ENCODE measurements around the gene KLF12.

Gene KLF12
- 120 to 210 (median 176) reads per million in 4 experiments for total RNA-seq

DNA sequence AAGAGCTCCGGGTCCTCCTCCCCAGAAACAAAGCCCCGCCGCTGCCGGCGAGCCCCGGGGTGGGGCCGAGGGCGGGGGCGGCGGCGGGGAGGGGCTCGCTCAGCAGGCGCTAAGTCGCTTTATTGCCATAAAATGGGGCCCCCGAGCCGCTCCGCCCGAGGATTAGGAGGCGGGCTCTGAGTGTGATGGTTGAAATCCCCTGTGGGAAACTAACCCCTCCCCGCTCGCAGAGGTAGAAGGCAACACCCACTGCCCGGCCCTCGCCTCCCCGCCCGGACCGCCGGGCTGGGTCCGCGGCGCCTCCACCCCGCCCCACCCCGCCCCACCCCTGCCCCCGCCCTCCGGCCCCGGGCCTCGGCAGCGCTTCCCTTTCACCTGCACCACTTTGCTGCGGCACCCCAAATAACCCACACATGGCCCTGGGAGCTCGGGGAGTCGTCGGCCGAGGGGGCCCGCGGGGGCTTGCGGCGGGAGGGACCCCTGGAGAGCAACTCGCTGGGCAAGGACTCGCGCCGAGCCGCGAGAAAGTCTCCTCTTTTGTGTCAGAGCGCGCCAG lies at the start of gene KLF12:
Gene KLF12 (minus strand): TSS at position 184 of the 556 bp plus-strand sequence.
- DNase-seq, result peak; percentile 86

DNA sequence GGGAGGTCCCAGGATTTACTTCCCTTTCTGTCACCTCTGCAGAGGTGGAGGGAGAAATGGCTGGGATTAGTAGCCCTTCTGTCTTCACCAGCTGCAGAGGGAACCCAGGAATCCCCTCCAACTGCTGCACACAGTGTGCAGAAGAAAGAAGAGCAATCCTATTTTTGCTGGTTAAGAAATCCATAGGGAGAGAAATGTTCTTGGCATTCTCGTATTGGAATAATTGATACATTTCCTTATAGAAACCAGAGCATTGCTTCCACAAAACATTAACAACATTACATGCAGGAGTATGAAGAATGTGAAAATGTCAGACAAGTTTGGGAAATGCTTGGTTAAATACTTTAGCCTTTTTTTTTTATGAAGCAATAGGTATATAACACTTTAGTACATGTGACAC lies 48.3 kb upstream of the KLF12 start:
- DNase-seq, result no peak

DNA sequence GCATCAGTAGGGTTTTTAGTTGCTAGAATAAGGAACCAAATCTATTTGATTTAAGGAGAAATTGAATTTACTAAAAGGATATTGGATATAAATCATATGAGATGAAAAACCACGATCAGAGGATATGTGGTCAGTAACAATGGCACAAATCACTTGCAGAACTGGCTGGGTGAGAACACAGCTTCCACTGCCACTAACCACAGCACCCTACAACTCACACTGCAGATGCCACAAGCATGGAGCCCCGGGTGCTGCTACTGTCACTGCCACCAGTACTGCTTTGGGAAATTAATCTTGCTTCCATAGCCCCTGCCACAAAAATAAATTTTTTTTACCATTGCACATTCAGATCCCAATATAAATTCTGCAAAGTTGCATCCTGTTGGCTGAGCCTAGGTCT lies 40.6 kb upstream of the KLF12 start:
- no peak for DNase-seq

DNA sequence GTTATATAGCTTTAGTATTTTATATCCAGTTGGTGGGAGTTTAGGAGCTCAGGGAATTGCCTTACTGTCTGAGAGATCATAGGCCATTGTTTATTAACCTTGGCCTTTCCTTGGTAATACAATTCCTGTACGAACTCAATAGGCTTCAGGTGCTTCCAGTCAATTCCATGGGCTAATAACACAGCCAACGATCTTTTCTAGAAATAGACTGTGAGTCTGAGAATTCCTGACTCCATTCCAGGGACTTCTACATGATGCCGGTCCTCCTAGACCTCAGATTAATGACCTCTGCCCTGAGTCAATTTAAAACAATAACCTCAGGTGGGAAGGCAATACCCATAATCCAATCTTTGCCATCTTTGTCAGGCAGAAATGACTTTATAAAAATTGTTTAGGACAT lies 39.6 kb upstream of the KLF12 start:
- DNase-seq, result no peak

DNA sequence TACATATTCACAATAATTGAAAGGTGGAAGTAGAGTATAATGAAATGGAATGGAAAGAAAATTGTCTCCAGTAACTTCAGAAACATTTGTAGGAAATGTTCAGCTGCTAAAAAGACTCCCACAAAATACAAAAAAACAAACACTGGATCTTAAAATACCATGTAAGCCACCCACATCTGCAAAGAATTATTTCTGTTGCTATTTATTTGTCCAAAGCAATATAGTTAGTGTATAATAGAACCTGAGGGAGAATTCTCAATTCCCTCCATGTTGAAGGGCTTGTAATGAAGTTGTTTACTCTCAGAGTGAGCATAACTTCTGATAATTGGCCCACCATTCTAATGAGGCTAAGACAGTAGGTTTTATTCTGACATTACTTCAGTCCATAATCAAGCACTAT lies 37.4 kb upstream of the KLF12 start:
- no peak for DNase-seq

DNA sequence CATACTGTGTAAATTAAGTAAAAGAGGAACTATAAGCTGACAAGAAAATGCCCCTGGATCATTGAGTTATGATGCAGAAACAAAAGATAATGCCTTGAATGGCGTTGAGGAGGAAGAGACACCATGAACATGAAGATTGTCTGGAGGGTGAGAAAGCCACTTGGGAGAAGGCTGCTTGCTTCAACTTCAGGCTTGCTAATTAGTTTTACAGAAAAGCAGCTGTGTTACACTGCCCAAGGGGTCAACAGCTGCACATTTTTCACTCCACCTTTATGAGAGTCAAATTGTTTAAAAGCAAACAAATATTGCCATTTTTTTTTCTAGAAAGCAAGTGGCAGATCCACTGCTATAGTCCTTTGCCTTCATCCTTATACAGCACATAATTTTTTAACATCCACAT lies 35.5 kb upstream of the KLF12 start:
- DNase-seq, result no peak

DNA sequence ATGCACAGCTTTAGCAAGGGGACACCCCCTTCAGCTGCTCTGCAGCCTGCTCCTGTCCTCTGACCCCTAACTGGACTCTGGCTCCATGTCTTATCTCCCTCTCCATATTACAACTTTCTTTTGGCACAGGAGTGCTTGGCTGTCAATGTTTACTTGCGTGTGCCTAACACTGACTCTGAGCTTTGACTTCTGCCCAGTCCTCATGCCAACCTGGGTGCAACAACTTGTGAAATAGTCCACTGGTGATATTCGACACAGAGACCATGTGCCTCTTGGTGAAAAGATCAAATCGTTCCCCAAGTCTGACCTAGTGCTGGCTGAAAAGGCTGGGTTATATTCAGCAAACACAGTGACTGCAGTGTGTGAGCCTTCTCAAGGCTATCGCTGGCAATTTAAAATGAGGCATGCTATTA lies 34.1 kb upstream of the KLF12 start:
- no peak for DNase-seq

DNA sequence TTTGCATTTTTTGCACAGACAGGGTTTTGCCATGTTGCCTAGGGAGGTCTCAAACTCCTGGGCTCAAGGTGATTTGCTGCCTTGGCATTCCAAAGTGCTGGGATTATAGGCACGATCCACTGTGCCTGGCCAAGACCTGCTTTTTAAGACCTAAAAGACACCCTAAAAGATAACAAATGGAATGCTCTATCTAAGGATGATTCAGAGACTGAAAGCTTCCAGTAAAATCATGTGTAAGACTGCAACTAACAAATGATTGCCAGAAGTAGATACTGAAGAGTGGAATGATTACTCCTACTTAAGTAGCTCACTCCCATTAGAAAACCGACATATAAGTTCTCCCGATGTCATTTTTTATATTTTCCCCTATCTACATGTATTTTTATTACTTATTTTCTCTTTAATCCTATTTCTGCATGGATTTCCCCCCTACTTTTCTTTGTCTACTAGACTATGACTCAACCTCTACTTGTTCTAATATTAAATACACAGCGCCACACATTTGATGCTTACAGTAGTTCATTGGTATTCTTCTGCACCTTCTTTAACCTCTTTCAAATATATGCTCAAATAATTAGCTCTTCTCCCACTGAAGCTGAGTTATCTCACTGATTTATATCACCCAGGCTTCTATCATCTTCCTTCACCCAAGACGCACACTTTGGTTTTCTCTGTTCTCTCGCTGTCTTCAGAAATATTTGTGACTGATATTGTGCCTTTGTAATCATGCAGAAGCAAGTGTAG lies 32.2 kb upstream of the KLF12 start:
- no peak for DNase-seq

DNA sequence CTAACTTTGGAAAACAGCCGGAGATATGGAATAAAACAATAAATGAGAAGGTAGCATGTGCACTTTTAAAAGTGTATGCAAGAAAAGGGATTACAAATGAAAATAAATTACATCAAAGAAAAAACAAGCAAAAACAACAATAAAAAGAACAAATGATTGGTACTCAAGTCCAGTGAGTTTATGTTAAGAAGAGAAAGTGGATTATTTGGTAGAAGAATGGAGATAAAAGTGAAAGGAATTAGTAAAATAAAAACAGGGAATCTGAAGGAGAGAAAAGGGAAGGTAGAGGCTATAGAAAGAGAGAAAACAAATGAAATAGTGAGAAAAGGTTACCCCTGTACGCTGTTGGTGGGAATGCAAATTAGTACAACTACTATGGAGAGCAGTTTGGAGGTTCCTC lies 28.6 kb upstream of the KLF12 start:
- DNase-seq, result no peak

DNA sequence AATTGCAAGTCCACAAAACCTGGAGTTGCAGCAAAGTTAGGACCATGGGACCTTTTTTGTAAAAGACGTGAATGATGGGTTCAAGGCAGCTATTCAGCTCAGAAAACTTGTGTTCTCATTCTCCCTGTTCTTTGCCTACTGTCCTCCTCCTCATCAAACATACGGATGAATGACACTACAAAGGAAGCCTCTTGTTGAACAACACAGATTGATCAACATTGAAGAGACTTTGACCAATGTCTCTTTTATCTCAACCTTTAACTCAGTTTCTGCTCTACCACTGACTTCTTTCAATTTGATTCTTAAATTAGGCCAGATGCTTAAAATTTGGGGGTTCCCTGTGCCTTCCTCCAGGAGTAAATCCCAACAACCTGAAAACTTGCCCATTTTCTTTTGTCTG lies 27.9 kb upstream of the KLF12 start:
- DNase-seq, result no peak

DNA sequence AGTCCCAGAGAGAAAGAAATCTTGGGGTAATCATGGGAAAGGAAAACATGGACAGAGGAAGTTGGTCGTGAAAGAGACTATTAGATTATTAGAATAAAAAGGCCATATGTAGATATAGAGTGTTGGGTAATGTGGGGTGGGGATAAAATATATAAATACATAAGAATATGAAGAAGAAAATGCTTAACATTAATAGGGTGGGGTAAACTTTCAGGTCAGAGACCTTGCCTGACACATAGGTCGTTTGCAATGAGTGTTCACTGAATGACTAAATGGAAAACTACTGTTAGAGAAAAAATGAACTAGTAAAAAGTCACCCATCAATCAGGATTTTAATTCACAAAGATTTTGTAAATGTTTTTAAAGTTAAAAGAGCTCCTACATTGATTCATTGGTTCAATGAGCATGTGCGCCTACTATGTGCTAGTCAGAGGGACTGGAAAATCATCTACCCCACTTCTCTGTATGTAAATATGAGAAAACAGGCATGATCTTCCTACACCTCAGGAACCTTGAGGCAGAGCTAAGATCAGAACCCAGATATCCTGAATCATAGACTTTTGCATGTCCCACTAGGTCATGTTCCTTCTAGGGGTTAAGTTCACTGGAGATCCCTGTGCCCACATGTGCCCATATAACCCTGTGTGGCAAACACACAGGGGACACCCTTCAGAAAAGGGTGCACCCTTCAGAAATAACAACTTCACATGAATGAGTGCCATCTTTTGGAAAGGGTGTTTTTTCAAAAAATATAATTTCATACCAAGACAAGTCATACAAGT lies 24.6 kb upstream of the KLF12 start:
- DNase-seq, result no peak

DNA sequence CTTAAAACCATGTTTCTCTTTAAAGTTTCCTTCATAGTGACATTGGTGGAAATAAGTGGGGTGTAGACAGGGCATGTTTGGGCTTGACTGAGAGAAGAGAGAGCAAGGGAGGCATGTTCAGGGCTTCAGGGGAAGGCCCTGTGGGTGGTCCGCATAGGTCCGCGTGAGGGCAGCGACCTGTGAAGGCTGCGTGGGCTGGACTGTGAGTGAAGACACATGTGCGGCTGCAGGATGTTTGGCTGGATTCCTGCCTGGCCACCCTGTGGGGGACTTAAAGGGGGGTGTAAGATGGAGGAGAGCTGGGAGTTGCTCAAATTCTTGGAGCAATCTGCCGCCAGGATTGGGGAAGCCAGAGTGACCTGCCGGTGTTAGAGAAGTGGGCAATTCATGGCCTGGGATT lies 23.8 kb upstream of the KLF12 start:
- DNase-seq, result no peak

DNA sequence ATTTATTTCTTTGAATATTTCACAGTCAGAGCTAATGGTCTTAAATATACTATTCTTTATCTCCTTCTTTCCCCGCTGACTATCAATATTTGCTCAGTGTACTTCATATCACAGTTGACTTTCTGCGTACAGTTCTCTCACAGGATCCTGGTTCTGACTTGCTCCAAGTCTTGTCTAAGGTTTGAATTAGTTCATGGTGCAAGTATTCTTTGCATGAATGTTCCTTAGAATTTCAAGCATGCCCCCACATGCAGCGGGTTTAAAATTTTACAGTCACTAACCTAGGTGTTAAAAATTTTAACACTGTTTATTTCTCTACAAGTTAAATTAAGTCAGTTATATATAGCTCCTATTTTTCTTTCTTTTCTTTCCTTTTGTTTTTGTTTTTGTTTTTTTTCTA lies 20.8 kb upstream of the KLF12 start:
- no peak for DNase-seq

DNA sequence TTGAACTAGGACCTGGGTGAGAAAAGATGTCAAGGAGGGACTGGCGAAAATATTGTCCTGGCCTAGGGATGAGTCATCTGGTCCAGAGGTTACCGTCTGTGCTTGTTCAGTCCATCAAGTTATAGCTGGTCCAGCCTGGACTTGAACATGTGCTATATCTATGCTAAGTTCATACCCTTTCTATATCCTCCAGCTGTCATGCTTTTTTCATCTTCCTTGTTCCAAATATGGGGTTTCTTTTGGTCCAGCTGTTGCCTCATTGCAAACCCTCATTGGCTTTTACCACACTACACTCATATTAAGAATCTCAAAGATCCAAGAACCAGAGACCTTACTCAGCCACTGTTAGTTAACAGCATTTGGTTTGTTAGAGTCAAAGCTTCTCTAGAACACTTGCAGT lies 19.1 kb upstream of the KLF12 start:
- DNase-seq, result no peak

DNA sequence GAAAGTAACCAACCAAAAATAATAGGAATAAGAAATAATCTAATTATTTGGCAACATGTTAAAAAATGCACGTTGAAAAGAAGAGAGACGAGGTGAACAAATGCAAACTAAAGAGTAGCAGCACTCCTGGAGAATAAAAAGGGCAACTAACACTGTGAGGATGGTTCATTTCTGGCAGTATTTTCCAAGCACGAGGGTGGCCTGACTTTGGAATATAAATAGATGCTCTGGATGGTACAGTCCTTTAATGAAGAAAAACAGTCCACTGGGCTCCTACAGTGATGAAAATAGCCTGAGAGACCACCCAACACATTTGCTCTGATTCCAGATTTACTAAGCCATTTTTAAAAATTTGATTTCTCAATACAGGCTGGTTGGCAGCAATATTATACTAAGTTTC lies 17.7 kb upstream of the KLF12 start:
- no peak for DNase-seq

DNA sequence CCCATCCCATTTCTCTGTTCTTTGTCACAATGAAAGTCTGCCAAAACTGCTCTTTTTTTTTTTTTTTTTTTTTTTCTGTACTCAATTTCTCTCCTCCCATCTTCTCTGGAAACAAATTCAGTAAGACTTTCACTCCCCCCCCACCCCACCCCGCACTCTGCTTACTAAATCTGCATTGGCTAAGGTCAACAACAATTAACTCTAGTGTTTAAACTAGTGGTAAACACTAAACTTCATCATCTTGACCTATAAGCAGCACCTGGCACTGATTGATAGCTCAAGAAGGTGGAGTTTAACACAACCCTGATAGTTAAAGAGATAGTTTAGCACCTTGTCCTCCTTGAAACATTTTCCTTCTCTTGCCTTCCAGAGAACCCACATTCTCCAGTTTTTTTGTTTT lies 14.1 kb upstream of the KLF12 start:
- DNase-seq, result no peak

DNA sequence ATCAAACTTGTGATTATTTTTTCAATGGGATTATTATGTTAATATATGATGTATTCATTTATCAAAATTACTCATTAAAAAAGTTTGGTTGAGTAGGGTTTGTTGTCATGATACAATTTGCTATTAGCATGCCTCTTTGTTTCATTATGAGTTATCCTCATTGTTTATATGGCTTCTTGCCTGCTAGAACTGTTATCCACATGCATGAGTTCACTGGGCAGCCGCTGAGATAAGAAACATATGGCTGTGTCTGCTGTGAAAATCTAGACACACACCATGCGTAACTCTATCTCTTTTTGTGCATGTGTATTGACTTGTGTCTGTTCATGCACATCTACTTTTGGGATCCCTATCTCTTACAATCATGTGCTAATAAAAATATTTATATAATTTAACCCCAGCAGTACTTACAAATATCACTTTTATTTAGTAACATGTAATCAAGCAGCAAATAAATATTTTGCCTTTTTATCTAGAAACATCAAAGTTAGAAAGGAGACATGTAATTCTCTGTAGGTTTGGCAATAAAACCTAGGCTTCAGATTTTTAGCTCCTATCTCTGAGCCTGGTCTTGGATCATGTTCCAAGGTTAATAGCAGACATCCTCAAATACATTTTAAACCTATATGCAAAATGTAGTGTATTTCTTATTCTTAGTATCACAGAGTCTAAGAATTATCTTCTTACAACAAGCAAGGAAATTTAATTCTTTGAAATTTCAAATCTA lies 11.2 kb upstream of the KLF12 start:
- DNase-seq, result no peak

DNA sequence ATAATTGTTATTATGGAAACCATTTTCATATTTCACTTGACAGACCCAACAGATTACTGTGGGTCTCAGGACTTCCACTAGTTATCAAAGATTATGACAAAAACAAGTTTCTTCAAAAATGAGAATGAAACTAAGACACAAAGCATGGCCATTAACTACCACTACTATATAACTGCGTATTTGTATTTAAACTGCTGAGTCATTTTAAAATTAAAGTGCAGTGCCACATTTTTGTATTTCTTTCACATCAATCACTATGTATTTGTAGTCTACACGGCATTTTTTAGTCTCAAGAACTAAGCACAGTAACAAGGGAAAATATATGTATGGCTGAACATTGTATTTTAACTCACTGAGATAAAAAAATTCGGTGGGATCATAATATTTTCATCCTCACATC lies 10.1 kb upstream of the KLF12 start:
- no peak for DNase-seq

DNA sequence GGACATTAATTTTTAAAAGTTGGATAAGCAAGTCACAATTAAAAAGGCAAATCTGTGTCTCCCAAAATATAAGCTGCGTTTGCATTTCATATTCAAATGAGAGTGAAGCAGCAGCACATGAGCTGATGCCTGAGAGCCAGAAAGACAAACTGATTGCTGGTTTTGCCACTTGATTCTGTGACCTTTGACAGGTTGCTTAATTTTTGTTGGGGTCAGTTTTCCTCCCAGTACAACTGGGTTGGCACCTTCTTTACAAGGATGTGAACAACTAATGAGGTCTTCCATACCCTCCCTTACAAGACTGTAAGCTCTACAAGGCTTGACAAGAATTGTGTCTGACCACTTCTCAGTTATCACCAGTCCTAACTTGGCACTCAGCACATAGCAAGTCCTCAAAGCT lies 8.1 kb upstream of the KLF12 start:
- DNase-seq, result no peak

DNA sequence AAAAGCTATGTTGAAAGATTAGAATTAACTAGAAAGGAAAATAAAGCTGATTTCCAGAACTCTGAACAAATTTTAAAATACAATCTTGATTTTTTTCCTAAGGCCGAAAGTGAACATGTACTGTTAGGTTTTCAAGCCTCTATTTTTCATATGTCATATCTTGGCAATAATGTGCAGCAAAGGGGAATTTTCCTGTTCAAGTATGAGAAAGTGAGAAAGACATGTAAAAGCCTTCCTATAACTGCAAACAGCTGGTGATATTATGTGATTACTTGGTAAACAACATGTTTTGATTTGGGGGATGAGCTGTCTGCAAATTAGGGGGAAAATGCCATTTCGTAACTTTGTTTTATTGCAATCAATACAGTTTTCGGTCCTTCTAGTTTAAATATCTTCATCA lies 4.0 kb upstream of the KLF12 start:
- no peak for DNase-seq

DNA sequence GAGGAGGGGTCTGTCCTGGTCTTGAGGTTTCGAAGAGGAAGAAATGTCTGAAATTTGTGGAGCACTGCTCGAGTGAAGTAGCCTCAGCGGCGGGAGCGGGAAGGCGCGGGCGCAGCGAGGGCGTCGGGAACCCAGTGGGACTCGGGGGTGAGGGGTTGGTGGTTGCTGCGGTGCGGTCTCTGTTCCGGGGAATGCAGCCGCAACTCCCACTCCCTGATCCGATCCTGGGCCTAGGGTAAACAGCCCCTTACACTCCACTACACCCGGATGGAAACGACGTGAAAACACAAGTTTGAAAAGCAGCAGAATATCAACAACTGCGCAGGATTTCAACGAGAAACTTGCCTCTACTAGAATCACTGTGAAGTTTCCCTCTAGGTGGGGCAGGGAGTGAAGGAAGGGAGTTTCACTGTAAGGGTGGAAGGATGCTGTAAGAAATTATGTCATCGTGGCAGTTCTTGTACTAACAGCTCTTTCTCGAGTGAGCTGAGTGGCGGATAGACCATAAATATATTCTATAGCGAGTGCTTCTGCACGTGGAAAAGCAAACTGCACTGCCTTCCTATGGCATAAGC lies 2.0 kb upstream of the KLF12 start:
- DNase-seq, result peak; percentile 28

DNA sequence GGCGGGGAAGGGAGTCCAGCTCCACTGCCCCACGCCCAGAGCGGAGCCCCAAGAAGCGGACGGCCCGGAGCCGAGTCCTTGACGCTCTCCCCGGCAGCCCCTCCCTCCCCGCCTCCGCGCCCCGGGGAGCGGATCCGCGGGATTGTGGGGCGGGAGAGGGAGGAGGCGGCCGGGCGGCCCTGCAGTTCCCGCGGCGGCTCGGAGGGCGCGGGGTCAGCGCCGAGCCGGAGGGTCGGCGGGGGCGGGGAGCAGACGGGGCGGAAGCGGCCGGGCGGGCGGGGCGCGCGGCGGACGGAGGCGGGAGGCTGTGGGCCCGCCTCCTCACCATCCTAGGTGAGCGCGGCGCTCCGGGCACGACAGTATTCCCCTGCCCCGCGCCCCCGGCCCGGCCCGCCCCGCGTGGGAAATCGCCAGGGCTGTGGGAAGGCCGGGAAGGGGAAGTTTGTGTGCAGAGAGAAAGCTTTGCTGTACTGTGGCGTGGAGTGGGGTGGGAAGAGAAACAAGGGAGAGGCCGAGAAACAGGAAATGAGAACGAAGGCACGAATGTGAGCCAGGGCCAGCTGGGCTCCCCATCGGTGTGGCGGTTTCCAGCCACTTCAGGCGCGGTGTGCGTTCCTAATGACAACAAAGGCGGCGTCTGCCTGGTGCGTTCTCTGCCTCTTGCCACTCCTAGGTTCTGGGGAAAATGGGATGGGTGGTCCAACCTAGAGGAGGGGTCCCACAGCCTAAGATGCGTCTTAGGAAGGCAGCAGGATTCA lies 1.3 kb upstream of the KLF12 start:
- peak; percentile 52 for DNase-seq
